ENCODE results near the gene PTCHD1. TPM values are rescaled to one million over a fixed set of nuclear protein-coding genes. Genes with fewer than 3 reads are reported as not detected.

PTCHD1 gene
- total RNA-seq, 1 donor from 2014 or later, result 0.43 TPM

- Mint-ChIP-seq H3K36me3 (ENCODE audit: insufficient read depth) (no peaks in the 10 kb centered on the region), H3K4me1 (ENCODE audit: low read depth) (no peaks in the 10 kb centered on the region), H3K4me3 (ENCODE audit: low read depth) (no peak overlapping the region), H3K9me3 (ENCODE audit: low read depth) (no peaks in the 10 kb centered on the region), H3K27ac (no peak overlapping the region), H3K27me3 (no peaks in the 10 kb centered on the region)
- TF ChIP-seq CTCF (IDR thresholded peaks at IDR 0.05; ENCODE audit: unreplicated experiment), result no peak
- DNase-seq (ENCODE audit: low spot score, unreplicated experiment), result no peak
These were observed 47.9 kb downstream of the PTCHD1 start for GRCh38 chrX:23382572-23382971.

- Mint-ChIP-seq H3K36me3 (ENCODE audit: insufficient read depth) (no peaks in the 10 kb centered on the region), H3K9me3 (ENCODE audit: low read depth) (no peaks in the 10 kb centered on the region), H3K27me3 (no peaks in the 10 kb centered on the region), H3K4me3 (ENCODE audit: low read depth) (no peak overlapping the region), H3K4me1 (ENCODE audit: low read depth) (no peaks in the 10 kb centered on the region), H3K27ac (no peak overlapping the region)
- TF ChIP-seq CTCF (IDR thresholded peaks at IDR 0.05; ENCODE audit: unreplicated experiment), result no peak
- no peak for DNase-seq (ENCODE audit: low spot score, unreplicated experiment)
These were observed 48.8 kb downstream of the PTCHD1 start for GRCh38 chrX:23383411-23383810.

GRCh38 chrX:23385242-23385641 is 50.6 kb downstream of the PTCHD1 start:
- Mint-ChIP-seq H3K9me3 (ENCODE audit: low read depth) (no peaks in the 10 kb centered on the region), H3K27me3 (no peaks in the 10 kb centered on the region), H3K4me3 (ENCODE audit: low read depth) (no peak overlapping the region), H3K27ac (no peak overlapping the region), H3K4me1 (ENCODE audit: low read depth) (no peaks in the 10 kb centered on the region), H3K36me3 (ENCODE audit: insufficient read depth) (no peaks in the 10 kb centered on the region)
- no peak for DNase-seq (ENCODE audit: low spot score, unreplicated experiment)
- no peak for TF ChIP-seq CTCF (IDR thresholded peaks at IDR 0.05; ENCODE audit: unreplicated experiment)

GRCh38 chrX:23386260-23386659 is 51.6 kb downstream of the PTCHD1 start:
- TF ChIP-seq CTCF (IDR thresholded peaks at IDR 0.05; ENCODE audit: unreplicated experiment), result no peak
- Mint-ChIP-seq H3K4me1 (ENCODE audit: low read depth) (no peaks in the 10 kb centered on the region), H3K27ac (no peak overlapping the region), H3K36me3 (ENCODE audit: insufficient read depth) (no peaks in the 10 kb centered on the region), H3K27me3 (no peaks in the 10 kb centered on the region), H3K9me3 (ENCODE audit: low read depth) (no peaks in the 10 kb centered on the region), H3K4me3 (ENCODE audit: low read depth) (no peak overlapping the region)
- DNase-seq (ENCODE audit: low spot score, unreplicated experiment), result no peak

GRCh38 chrX:23386726-23387125 is 52.1 kb downstream of the PTCHD1 start:
- Mint-ChIP-seq H3K4me3 (ENCODE audit: low read depth) (no peak overlapping the region), H3K27ac (no peak overlapping the region), H3K4me1 (ENCODE audit: low read depth) (no peaks in the 10 kb centered on the region), H3K9me3 (ENCODE audit: low read depth) (no peaks in the 10 kb centered on the region), H3K36me3 (ENCODE audit: insufficient read depth) (no peaks in the 10 kb centered on the region), H3K27me3 (no peaks in the 10 kb centered on the region)
- DNase-seq (ENCODE audit: low spot score, unreplicated experiment), result no peak
- no peak for TF ChIP-seq CTCF (IDR thresholded peaks at IDR 0.05; ENCODE audit: unreplicated experiment)
